ENCODE results near the gene KCNG2. TPM values are rescaled to one million over a fixed set of nuclear protein-coding genes. Genes with fewer than 3 reads are reported as not detected.

Gene KCNG2
- total and polyA plus RNA-seq, 4 donors: 0.03 to 0.23 (median 0.08) TPM; not detected in 1

GRCh38 chr18:79873449-79874110 lies 75.8 kb downstream of the KCNG2 start:
- Histone ChIP-seq H3K9me3 (ENCODE audit: control insufficient read depth in 4 of 4, low read length in 3 of 4) (no peaks in the 10 kb centered on the region), H3K27ac (ENCODE audit: low read depth in 1 of 2, low read length in 2 of 2) (no peak overlapping the region), H3K36me3 (ENCODE audit: control insufficient read depth in 4 of 4, insufficient read depth in 3 of 4, low read depth in 1 of 4, low read length in 3 of 4) (no peaks in the 10 kb centered on the region), H3K27me3 (ENCODE audit: control insufficient read depth in 4 of 4, insufficient read depth in 4 of 4, low read length in 3 of 4) (no peaks in the 10 kb centered on the region), H3K9ac (ENCODE audit: low read depth in 1 of 2, low read length in 2 of 2) (no peak overlapping the region), H3K4me1 (ENCODE audit: control insufficient read depth in 4 of 4, insufficient read depth in 4 of 4, low read length in 3 of 4) (no peaks in the 10 kb centered on the region), H3K4me3 (ENCODE audit: low read depth in 1 of 3, low read length in 3 of 3) (no peak overlapping the region)
- TF ChIP-seq FOXA2 (IDR thresholded peaks at IDR 0.05) (no peak), MAX (IDR thresholded peaks at IDR 0.05) (no peak), JUND (IDR thresholded peaks at IDR 0.05) (no peak), REST (IDR thresholded peaks at IDR 0.05) (no peak), ZBTB33 (IDR thresholded peaks at IDR 0.05) (no peak), HNF4G (IDR thresholded peaks at IDR 0.05) (no peak), ATF3 (IDR thresholded peaks at IDR 0.05) (no peak), HNF4A (conservative IDR thresholded peaks at IDR 0.05) (no peak), RAD21 (IDR thresholded peaks at IDR 0.05) (no peak), RXRA (IDR thresholded peaks at IDR 0.05) (no peak)
- 76% methylated on average over 34 of the region's 34 CpGs for WGBS
- no peak for DNase-seq (ENCODE audit: low spot score)

GRCh38 chr18:79874553-79875530 lies 77.1 kb downstream of the KCNG2 start:
- Histone ChIP-seq H3K36me3 (ENCODE audit: control insufficient read depth in 4 of 4, insufficient read depth in 3 of 4, low read depth in 1 of 4, low read length in 3 of 4) (no peaks in the 10 kb centered on the region), H3K27me3 (ENCODE audit: control insufficient read depth in 4 of 4, insufficient read depth in 4 of 4, low read length in 3 of 4) (no peaks in the 10 kb centered on the region), H3K4me3 (ENCODE audit: low read depth in 1 of 3, low read length in 3 of 3) (no peak overlapping the region), H3K9me3 (ENCODE audit: control insufficient read depth in 4 of 4, low read length in 3 of 4) (peaks cover 0 to 5% (median 0%) of the 10 kb centered on the region in 4 donors), H3K27ac (ENCODE audit: low read depth in 1 of 2, low read length in 2 of 2) (no peak overlapping the region), H3K4me1 (ENCODE audit: control insufficient read depth in 4 of 4, insufficient read depth in 4 of 4, low read length in 3 of 4) (no peaks in the 10 kb centered on the region), H3K9ac (ENCODE audit: low read depth in 1 of 2, low read length in 2 of 2) (no peak overlapping the region)
- WGBS: 81% methylated on average over 24 of the region's 24 CpGs
- no peak for DNase-seq (ENCODE audit: low spot score)
- TF ChIP-seq TAF1 (conservative IDR thresholded peaks at IDR 0.05) (no peak), JUND (IDR thresholded peaks at IDR 0.05) (no peak), FOXA1 (IDR thresholded peaks at IDR 0.05) (no peak), HNF4G (IDR thresholded peaks at IDR 0.05) (no peak), CTCF (IDR thresholded peaks at IDR 0.05; ENCODE audit: low read depth, low read length, missing input control) (no peak), MAX (IDR thresholded peaks at IDR 0.05) (no peak), ZBTB33 (IDR thresholded peaks at IDR 0.05) (no peak), RAD21 (IDR thresholded peaks at IDR 0.05) (no peak), NR2F2 (IDR thresholded peaks at IDR 0.05) (no peak), YY1 (IDR thresholded peaks at IDR 0.05) (no peak), GABPA (IDR thresholded peaks at IDR 0.05 in 1 of 2, conservative IDR thresholded peaks at IDR 0.05 in 1 of 2) (no peak), HNF4A (conservative IDR thresholded peaks at IDR 0.05) (no peak)

All from liver (tissue), 9 donors.